Embryonic facial prominence (tissue), 1 donor: ENCODE results near the gene RBP4.

Experiments used
- DNase-seq: peaks from one replicate; pipeline ENCODE4 v3.0.0-alpha.2; 2016; ENCODE audit errors: extremely low spot score

Gene RBP4

DNA sequence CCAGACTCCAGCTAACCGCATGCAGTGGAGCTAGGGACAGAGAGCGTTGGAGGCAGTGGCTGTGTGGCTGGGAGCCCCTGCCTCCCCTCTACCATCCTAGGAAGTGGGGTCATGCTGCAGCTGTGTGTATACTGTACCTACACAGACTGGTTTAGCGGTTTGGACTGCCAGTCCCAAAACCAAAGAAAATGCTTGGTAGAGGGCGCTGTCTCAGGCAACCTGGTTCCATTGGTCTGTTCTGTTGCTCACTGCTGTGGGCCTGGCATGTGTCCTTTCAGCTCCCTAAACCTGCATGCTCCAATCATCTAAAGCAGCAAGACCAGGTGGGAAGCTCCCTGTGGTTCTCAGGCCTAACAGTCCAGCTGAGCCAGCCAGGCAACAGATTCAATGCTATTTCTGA lies 4.5 kb downstream of the RBP4 start:
- no peak for DNase-seq

DNA sequence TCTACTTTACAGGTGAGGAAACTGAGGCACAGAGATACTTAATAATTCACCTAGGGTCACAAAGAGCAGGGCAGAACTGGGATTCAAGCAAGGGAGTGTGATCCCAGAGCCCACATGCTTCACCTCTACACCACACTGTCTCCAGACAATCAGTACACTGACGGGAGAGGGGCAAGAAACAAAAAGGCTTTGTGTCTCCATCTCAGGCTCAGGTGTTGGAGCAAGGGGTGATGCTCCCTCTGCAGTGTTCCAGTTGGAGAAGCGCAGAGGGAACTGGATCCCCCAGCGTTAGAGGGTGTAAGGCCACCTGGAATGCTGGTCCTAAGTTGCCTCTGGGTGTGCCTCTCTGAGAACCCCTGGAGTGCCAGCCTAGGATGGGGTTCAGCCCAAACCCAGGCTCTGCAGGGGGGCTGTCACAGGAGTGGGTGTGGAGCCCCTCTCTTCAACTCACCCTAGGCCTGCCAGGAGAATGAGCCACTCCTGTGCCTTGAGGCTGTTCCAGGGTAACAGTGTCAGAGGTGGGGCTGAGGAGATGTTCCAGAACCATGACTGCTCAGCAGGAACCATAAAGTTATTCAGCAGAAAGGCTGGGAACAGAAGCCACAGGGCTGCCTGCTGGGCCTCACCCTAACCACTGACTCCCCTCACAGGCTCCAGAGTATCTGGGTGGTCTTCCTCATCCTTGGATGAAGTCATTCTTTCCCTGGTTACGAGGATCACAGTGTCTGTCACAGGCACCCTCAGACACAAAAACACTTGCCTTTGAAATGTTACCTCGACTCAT lies 5.5 kb downstream of the RBP4 start:
- no peak for DNase-seq

DNA sequence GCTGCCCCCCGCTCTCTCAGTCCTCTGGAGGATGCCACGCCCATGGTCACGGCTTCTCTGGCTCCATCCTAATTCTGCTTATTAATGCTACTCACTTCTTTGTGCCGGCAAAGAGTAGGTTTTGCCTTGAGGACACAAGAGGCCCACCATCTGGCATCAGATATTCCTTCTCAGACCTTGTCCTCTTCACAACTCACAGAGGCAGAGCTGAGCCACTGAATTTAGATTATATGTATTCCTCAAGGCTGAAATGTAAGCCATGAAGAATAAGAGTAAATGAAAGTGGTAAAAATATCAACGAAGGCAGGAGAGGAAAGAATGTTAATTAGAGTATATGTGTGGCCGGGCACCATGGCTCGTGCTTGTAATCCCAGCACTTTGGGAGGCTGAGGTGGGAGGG lies 6.5 kb downstream of the RBP4 start:
- DNase-seq = no peak

DNA sequence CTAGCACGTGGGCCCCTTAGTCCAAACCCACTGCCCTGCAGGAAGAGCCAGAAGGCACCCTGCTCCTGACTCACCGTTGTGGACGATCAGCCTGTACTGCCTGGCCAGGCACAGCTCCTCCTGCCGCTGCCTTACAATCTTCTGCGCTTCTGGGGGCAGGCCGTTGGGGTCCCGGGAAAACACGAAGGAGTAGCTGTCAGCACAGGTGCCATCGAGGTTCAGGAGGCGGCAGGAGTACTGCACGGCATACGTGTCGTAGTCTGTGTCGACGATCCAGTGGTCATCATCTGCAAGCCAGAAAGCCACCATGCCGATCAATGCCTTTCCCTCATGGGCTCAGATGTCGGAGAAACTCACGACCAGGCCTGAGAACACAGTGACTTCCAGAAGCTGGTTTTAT lies 7.3 kb downstream of the RBP4 start:
- DNase-seq = no peak

DNA sequence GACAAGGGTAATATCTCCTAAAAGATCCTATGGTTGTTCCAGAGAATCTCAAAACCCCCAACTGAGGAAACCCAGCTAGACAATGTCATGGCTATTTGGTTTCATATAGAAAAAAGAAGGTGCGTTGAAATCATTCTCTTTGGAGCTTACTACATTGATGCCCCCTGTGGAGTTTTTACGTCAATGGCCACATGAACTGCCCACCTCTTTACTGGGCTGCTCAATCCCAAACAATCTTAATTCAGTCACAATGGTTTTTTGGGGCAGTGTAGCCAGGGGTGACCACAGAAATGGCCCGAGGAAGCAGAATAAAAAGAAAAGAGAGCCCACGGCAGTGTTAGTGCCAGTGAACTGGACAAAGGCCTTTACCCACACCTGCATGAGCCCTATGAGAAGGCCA lies 7.8 kb downstream of the RBP4 start:
- no peak for DNase-seq

DNA sequence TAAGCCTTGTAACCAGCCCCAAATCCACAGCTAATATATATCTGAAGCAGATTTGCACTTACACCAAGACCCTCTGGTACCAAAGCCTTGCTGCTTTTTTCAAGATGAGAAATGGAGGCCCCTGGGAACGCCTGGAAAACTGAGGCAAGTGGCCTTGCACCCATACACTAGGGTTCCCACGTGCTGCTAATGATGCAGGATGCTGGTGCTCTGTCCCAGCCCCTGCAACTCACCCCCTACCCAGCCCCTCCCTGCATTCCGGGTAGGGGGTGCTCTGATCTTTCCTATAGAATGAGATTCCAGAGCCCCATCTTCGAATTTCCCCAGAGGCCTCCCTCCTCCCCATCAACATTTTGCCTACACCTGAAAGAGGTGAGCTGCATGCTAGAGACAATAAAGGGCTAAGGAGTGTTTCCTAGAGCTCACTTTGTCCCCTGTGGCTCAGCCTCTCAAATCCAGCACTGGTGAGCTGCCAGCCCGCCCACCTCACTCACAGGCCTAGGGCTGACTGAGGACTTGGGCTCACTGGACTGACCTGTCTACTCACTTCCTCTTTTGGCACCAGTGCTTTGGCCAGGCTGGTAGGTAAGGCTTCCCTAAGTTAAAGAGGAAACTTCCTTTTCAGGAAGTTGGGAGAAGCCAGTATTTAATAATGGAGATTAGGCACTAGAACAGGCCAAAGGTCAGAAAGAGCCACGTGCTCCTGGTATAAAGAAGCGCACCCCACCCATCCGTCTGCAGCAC lies 9.8 kb downstream of the RBP4 start:
- no peak for DNase-seq

DNA sequence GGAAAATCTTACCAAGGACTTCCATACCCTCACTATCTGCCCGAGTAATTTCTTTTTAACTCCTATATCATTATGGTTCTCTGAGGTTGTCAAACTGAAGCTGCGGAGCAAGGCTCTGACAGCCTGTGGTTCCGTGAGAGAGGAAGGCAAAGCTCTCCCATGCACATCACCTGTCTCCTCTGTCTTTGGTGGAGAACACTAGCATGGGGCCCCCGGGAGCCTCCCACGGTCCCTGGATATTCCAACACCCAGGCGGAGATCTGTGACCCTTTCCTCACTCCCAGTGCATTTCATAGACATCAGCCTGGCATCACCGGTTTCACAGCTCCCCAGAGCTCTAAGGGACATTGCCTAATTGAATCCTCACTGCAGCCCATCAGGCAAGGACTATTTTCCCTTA lies 10.4 kb downstream of the RBP4 start:
- DNase-seq = no peak

DNA sequence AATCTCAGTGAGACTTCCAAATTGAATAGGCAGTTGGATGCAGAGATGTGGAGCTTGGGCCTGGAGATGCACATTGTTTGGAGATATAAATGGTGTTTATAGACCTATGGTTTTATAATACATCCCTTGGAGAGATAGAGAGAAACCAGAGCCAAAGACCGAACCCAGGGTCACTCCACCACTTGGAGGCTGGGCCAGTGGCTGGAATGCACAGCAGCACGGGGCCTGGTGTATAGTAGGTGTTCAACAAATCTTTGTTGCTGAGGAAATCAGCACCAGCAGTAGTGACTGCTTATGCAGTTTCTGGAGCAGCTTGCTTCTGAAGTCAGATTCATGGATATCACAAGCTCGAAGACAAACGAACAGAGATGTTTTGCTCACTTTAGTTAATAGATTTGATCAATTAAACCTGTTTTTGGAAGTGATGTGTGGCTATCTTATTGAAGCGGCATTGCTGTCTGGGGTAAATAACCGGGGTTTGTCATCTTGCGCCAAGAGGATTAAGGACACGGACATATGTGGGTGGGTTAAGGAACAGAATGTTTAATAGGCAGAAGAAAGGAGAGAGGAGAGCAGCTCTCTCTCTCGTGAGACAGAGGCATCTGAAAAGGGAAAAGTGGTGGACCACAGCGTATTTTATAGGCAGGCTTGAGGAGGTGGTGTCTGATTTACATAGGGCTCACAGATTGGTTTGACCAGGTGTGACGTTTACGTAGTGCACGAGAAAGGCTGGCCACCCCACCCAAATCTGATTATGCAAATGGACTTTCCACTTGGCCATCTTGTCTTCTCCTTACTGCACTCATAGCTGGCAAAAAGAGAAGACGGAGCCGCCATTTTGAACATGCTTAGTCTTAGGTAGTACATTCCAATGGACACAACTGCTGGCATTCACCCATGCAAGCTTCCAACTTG lies 11.1 kb downstream of the RBP4 start:
- DNase-seq = no peak

DNA sequence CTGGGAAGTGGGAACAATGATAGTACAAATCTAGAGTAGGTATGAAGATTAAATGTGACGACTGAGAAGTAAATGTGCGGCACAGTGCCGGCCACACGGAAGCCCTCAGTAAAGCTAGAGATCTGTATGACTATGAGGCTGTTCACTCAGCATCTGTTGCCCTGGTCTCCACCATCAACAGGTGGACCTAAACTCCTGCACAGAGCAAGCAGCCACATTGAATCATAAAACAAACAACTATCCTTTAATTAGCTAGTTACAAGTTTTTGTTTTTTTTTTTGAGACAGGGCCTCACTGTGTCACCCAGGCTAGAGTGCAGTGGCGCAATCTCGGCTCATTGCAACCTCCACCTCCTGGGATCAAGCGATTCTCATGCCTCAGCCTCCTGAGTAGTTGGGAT lies 16.6 kb downstream of the RBP4 start:
- no peak for DNase-seq

DNA sequence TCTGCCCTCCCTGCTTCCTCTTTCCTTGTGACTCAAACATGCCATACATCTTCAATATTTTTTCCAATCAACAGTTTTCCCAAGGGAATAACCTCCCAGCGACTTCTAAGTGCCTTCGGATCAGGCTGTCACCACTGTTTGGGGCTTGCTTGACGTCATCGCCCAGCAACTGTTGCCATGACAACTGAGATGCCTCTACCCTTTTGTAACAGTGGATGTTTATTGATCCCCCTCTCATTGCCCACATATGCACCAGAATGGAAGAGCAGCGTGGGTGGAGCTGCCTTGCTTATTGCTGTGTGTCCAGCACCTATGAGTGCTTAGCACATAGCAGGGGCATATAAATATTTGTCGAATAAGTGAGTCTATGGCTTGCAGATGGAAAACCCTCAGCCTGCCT lies 20.2 kb downstream of the RBP4 start:
- DNase-seq = peak; percentile 17

DNA sequence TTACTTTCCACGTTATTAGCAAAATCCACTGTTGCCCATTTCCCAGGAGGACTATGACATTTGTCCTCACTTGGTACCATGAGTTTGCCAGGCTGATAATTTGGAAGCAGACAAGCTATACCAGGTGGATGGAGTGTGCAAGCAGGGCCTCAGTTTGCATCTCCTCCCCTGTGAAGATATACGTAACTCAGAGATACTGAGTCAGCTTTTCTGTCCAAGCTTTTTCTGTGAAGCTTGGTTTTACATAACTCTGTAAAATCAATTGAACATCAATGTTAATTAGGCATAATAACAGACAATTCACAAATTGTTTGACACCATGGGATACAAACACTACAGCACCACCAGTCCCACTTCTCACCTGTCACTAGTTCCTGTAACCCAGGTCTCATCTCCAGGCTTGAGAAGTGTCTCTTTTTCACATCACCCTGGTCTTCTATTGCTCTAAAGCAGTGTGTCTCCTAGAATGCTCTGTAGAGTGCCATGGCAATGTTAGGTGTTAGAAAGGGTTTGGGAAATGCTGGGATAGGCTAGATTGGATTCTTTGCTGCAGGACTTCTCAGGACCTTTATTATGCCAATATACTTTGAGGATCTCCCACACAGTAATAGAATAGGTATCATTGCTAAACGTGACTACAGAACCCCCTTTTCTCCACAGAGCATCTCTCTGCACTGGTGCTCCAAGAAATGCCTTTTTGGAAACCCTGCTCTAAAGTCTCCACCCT lies 20.9 kb downstream of the RBP4 start:
- no peak for DNase-seq

DNA sequence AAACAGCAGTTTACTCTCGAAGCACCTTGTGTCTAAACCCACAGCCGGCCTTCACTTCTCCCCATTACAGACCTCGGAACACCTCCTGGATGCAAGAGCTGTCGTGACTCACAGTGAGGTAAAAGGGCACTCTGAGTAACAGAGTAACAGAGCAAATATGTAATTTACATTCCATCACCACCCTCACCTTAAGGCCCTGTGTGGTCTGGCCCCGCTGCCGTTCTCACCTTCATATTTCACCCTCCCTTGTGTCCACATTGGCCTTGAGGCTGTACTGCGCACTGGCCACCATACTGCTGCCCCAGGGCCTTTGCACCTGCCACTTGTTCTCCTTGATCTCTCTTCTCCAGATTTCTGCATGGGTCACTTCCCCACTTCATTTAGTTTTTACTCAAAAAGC lies 21.9 kb downstream of the RBP4 start:
- DNase-seq = no peak

DNA sequence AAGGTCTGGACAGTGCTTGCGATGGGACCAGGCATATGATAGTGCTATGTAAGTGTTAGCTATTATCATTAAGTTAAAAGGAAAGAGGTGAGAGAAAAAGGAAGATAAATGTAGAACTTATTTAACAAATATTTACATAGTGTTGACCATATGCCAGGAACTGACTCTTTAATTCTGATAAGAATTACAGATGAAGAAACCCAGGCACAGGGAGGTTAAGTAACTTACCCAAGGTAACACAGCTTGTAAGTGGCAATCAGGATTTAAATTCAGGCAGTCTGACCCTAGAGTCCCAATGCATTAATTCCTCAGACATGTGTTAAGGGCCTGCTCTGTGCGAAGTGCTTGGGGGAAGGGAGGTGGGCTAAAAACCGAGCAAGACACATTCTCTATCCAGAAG lies 23.5 kb downstream of the RBP4 start:
- no peak for DNase-seq

DNA sequence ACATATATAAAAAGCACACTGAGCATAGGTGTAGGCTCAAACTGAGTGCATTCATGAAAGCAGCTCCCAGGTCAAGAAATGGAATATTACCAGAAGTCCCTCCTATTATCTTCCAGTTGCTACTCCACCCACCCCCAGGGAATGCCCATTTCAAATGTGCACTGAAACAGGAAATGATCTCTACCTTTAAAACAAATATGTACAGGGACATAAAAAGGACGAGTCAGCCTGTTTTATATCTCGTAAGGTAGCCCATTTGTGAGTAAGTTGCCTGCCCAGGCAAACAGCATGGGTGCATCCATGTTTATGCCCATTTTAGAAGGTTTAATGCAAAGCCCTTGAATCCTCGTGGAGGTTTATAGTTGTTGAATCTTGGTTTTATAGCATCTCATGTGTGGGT lies 24.1 kb downstream of the RBP4 start:
- no peak for DNase-seq

DNA sequence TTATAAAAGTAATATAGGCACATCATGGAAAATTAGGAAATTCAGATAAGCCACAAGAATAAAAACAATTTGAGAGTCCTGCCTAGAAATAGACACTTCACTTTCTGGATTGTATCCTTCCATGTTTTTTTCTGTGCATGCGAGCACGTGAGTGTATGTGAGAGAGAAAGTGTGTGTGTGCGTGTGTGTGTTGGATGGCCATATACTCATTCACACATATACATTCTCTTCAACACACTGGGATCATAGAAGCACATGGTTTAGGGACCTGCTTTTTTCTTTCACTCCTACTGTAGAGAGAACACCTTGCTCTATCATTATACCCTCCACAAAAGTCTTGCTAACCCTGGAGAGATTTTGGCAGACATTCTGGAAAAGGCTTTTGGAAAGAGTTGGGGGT lies 27.1 kb downstream of the RBP4 start:
- DNase-seq = no peak

DNA sequence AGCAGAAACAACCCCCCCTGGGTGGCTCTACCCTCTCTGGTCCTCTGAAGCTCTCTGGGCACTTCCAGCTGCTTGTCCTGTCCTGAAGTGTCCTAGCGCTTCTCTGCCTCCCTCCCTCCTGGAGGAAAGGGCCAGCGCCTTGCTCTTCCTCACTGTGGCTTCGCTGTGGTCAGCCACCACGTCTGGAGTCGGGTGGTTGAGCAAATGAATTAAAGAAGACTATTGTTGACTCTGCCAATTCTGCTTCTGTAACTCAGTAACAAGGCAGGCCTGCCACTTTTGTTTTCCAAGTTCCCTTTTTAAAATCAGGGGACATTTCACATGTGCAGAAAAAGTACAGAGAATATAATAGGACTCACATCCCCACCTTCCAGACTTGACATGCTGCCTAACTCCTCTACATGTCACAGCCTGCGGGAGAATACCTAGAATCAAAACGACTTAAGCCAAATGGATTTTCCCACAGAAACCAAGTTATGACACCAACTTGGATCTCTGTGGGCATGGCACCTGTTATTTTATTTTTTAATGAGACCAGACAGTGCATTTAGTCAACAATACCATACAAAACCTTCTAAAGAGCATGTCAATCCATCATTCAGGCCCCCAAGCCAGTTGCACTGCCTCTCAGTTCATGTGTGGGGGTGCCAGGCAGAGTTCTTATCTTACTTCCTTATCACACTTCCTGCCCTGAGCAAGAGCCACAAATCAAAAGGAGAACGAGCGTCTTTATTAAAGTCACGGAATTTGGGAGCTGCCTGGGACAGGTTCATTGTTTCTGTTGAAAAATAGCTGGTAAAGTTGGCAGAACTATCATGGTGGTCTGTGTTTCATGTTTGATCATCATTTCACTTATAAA lies 27.8 kb downstream of the RBP4 start:
- DNase-seq = no peak

DNA sequence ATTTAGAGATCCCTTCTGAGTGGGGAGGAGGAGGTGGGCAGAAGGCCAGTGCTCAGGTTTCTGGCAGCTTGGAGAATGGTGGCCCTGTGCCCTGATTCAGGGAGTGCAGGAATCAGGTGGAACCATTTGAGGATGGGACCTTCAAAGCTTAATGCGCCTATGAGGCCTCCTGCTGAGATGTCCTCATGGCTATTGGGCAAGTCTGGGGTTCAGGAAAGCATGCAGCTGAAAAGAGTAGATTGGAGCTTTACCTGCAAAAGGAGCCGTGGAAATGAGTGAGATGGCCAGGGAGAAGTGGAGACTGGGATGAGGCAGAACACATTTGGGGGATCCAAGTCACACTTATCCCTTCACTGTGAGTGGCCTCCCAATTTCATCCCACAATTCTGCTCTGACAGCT lies 28.4 kb downstream of the RBP4 start:
- no peak for DNase-seq

DNA sequence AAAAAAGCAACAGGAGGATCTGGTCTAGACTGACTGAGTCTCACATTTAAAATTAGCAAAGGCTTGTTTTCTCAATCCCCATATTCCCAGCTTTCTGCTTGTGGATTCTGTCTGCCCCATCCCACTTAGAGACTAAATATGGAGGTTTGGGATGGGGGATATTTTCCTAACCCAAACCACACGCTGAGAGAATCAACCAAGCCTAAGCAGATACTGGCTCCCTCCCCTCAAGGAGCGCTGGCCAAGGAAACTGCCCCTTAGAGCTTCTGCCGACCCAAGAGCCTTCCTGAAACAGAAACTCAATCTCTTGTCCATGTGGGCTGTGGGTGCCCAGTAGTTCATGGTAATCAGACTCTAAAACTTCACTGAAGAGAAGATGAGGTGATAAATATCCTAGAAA lies 30.7 kb downstream of the RBP4 start:
- no peak for DNase-seq

DNA sequence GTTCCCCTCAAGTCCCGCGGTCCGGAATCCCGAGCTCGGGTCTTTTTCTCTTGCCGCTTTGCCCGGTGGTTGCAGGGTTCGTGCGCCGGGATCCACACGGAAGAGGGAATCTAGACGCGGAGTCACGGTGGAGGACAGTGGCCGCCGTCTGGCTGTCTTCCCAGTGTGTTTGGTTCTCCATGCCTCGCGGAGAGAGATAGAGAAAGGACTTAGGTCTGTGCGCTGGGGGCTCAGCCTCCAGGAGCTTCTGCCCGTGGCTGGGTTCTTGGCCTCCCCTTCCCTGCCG lies 33.0 kb downstream of the RBP4 start:
- no peak for DNase-seq

DNA sequence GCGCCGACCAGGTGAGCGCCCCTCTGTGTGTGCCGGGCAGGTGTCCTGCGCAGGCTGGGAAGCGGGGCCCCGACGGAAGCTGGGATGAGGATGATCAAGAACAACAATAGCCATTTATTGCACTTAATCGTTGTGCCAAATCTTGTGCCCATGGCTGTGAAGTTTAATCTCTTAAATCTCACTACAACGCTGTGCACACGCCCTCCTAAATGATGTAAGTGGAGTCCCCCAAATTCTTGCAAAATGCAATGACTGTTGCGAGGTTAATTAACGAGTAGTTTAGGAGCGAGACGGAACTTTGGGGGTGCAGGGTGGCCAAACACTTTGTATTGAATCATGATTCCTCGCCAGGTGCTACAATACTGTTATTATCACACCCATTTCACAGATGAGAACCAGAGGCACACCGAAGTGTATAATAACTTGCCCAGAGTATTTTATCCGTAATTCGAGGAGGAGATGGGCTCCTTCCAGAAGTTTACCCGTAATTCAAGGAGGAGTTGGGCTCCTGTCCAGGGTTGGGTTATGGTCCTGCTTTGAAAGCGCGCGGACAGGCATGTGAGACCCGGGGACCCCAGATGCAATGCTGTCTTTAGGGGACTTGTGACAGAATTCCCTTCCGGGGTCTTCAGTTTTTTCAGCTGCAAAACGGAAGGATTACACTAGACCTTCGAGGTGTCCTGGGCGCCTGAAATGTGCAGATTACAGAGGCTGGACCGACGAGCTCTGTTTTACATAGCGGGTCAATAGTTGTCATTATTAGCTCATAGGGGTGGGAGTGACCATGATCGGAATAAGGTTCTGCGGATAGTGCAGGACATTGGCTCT lies 33.5 kb downstream of the RBP4 start:
- no peak for DNase-seq
